IPS-18a (cell line): ENCODE data around the gene LRRC73.
"Not testable (repeated sequence)": the region's sequence is repeated elsewhere in the genome, so short reads cannot be mapped to it uniquely, and the experiment has no call there.

Experiments
- H3K27ac ChIP-seq: one replicate; pipeline ENCODE4 v1.5.1; 2013; ENCODE audit warnings: low read length
- H3K27me3 ChIP-seq: one replicate; pipeline ENCODE4 v1.6.1; 2013; ENCODE audit warnings: mild to moderate bottlenecking, low read length; ENCODE audit not compliant: control insufficient read depth, insufficient read depth
- H3K36me3 ChIP-seq: one replicate; pipeline ENCODE4 v1.6.1; 2013; ENCODE audit warnings: low read depth, low read length; ENCODE audit not compliant: control insufficient read depth
- H3K4me1 ChIP-seq: one replicate; pipeline ENCODE4 v1.6.1; 2013; ENCODE audit warnings: low read depth, low read length; ENCODE audit not compliant: control insufficient read depth
- H3K4me3 ChIP-seq: one replicate; pipeline ENCODE4 v1.5.1; 2013; ENCODE audit warnings: low read length
- H3K9ac ChIP-seq: one replicate; pipeline ENCODE4 v1.6.1; 2013; ENCODE audit warnings: mild to moderate bottlenecking, low read length, moderate library complexity
- H3K9me3 ChIP-seq: one replicate; pipeline ENCODE4 v1.6.1; 2013; ENCODE audit warnings: low read depth, low read length; ENCODE audit not compliant: control insufficient read depth

LRRC73 gene

DNA sequence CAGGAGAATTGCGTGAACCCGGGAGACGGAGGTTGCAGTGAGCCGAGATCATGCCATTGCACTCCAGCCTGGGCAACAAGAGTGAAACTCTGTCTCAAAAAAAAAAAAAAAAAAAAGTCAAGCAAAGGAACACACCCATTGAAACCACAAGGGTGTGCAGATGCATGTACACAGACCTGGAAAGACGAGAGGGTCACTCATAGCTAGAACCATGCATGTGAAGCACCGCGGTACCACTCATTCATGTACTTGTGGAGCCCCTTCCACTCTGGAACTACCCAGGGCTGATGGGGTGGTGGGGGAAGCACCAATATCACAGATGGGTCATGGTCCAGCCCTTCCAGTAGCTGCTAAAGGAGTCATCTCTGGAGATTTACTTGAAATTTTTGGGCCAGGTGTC is 40.2 kb downstream of the LRRC73 start:
- no peak overlapping the region for H3K4me3 ChIP-seq
- H3K4me1 ChIP-seq: peaks cover 8% of the 10 kb centered on the region
- no peak overlapping the region for H3K9ac ChIP-seq
- H3K27me3 ChIP-seq: no peaks in the 10 kb centered on the region
- H3K9me3 ChIP-seq: no peaks in the 10 kb centered on the region
- no peaks in the 10 kb centered on the region for H3K36me3 ChIP-seq
- no peak overlapping the region for H3K27ac ChIP-seq

DNA sequence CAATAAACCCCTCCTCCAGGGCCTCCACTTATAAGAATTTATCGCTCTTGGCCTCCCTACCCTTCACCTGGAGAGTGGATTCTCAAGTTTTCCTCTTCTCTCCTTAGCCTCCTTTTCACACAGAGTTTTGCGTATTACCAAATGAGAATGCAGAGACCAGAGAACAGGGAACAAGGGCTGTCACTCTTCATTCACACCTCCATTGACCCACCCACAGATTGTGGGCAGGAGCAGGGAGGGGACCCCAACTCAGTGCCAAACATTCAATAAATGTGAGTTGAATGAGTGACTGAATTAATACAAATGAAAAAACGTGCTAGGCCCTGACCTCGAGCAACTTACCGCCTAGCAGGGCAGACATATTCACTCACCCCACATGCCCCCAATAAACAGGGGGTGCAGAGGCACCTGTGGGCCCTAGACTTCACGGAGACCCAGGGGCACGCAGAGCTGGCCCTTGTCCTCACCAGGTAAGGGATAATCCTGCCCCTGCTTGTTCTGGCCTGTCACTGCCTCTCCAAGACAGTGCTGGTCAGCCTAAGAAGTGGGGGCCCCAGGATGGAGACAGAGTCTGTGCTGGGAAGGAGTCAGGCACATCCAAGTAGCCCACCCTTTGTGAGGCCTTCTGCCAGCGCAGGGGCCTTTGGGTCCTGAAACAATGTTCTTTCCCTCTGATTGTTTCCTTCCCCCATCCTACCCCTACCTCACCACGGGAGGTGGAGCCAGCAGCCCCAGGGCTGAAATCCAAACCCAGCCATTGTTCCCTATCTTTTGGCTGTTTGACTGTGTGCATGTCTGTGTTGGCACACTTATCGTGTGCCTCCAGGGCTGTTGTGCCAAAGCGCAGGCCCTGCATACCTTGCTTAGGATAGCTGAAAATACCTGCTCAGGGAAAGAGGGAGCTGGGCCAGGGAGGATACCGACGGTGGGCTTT is 41.1 kb downstream of the LRRC73 start:
- no peak overlapping the region for H3K9ac ChIP-seq
- H3K9me3 ChIP-seq: no peaks in the 10 kb centered on the region
- H3K4me3 ChIP-seq: no peak overlapping the region
- H3K4me1 ChIP-seq: peaks cover 8% of the 10 kb centered on the region
- no peak overlapping the region for H3K27ac ChIP-seq
- H3K36me3 ChIP-seq: no peaks in the 10 kb centered on the region
- H3K27me3 ChIP-seq: no peaks in the 10 kb centered on the region

DNA sequence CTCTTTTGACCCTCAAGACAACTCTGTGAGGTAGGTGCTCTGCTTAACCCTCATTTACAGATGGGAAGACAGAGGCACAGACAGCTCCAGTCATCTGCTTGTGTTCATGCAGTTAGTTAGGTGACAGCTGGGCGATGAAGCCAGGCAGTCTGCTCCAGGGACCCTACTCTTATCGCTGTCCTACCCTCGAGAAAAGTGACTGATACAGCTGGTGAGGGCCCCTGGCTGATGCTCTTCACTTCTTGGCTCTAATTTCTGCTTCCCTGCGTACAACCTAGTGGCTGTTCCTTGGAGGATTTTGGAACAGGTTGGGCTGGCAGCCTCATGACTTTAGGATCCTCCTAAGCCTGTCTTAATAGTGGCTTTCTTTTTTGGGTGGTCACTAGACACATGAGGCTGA is 41.9 kb downstream of the LRRC73 start:
- H3K9me3 ChIP-seq: no peaks in the 10 kb centered on the region
- H3K4me1 ChIP-seq: peaks cover 8% of the 10 kb centered on the region
- H3K27me3 ChIP-seq: no peaks in the 10 kb centered on the region
- no peak overlapping the region for H3K27ac ChIP-seq
- no peak overlapping the region for H3K4me3 ChIP-seq
- no peaks in the 10 kb centered on the region for H3K36me3 ChIP-seq
- H3K9ac ChIP-seq: no peak overlapping the region

DNA sequence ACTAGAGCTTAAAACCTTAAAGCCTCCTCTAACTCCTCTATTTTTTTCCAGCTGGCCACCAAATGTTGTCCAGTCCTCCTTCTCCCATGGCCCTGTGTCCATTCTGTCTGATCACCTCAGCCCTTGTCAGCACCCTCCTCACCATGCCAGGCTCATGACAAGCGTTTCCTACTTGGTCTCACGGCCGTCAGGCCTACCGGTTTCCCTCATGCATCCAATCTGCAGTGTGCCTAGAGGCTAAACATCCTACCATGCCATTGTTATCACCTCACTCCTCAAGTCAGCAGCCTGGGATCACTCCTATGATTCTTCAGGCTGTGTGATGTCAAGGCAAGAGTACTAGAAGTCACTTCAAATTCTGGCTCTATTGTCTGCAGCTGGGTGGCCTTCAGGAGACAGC is 42.4 kb downstream of the LRRC73 start:
- Histone ChIP-seq H3K9me3 (no peaks in the 10 kb centered on the region), H3K4me3 (no peak overlapping the region), H3K36me3 (no peaks in the 10 kb centered on the region), H3K4me1 (peaks cover 8% of the 10 kb centered on the region), H3K27ac (no peak overlapping the region), H3K27me3 (peaks cover under 1% of the 10 kb centered on the region), H3K9ac (no peak overlapping the region)

DNA sequence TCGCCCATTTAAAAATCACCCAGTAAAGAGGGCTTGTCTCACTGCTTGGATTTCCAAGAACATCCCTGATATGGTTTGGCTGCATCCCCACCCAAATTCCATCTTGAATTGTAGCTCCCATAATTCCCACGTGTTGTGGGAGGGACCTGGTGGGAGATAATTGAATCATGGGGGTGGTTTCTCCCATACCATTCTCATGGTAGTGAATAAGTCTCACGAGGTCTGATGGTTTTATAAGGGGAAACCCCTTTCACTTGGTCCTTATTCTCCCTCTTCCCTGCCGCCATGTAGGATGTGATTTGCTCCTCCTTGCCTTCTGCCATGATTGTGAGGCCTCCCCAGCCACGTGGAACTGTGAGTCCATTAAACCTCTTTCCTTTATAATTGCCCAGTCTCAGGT is 42.9 kb downstream of the LRRC73 start:
- not testable (repeated sequence) for H3K36me3 ChIP-seq, H3K27ac ChIP-seq, H3K4me3 ChIP-seq, H3K9me3 ChIP-seq, H3K4me1 ChIP-seq, H3K27me3 ChIP-seq, H3K9ac ChIP-seq

DNA sequence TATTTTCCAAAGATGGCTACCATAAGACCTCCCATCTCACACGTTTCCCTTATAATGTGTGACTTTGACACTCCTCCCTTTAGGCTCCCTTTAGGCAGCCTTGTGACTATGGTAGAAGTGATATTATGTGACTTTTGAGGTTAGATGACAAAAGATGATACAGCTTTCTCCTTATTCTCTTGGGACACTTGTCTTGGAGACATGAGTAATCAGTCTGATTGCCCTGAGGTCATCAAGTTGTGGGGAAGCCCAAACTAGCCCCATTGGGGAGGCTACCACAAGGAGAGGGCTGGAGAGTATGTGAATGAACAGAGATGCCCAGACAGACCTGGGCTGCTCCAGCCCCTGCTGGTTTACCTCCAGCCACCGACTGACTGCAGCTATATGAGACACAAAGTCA is 44.2 kb downstream of the LRRC73 start:
- Histone ChIP-seq H3K27me3 (peaks cover 8% of the 10 kb centered on the region), H3K4me1 (peaks cover 8% of the 10 kb centered on the region), H3K27ac (no peak overlapping the region), H3K9me3 (no peaks in the 10 kb centered on the region), H3K36me3 (no peaks in the 10 kb centered on the region), H3K9ac (no peak overlapping the region), H3K4me3 (no peak overlapping the region)

DNA sequence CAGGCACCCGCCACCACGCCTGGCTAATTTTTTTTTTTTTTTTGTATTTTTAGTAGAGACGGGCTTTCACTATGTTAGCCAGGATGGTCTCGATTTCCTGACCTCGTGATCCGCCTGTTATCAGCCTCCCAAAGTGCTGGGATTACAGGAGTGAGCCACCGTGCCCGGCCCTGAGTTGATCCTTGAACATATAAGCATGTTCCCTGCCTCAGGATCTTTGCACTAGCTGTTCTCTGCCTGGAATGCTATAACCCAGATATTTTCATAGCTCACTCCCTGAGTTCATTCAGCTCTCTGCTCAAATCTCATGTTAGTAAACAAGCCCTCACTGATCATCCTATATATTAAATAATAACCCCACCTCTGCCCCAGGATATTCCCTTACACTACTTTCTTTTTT is 45.8 kb downstream of the LRRC73 start:
- H3K9me3 ChIP-seq: no peaks in the 10 kb centered on the region
- no peak overlapping the region for H3K27ac ChIP-seq
- H3K27me3 ChIP-seq: peaks cover 8% of the 10 kb centered on the region
- no peak overlapping the region for H3K9ac ChIP-seq
- H3K4me3 ChIP-seq: no peak overlapping the region
- H3K4me1 ChIP-seq: peaks cover 6% of the 10 kb centered on the region
- H3K36me3 ChIP-seq: no peaks in the 10 kb centered on the region

DNA sequence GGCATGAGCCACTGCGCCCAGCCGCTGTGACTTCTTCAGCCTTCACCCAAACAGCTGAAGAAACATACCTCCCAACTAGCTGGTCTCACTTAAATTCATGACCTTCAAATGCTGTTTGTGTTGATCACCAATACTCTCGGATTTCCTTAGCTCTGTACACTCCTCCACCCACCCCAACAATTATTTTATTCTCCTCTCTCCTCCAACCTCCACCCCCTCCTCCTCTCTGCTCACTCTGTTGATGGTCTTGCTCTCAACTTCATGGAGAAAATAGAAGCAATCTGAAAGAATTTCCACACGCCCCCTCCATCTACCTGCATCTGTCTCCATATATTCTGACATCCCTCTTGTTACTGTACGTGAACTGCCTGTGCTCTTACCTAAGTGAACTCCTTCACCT is 48.2 kb downstream of the LRRC73 start:
- Histone ChIP-seq H3K4me1 (no peaks in the 10 kb centered on the region), H3K36me3 (no peaks in the 10 kb centered on the region)

DNA sequence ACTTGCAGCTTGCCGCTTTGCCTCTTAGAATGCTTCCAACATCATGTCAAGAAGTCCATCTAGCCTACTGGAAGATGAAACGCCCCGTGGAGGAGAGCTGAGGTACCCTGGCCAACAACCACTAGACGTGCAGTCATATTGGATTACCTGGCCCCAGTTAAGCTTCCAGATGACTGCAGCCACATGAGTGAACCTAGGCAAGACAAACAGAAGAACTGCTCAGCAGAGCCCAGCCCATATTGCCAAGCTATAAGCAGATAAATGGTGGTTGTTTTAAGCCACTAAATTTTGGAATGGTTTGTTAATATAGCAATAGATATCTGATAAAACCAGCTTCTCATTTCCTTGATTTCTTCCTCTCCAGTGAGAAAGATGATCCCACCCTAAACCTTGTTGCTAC is 50.1 kb downstream of the LRRC73 start:
- Histone ChIP-seq H3K27me3 (peaks cover 35% of the 10 kb centered on the region), H3K9ac (no peak overlapping the region), H3K9me3 (no peaks in the 10 kb centered on the region), H3K36me3 (no peaks in the 10 kb centered on the region), H3K4me1 (peaks cover 4% of the 10 kb centered on the region), H3K4me3 (no peak overlapping the region), H3K27ac (no peak overlapping the region)

More for the DNA sequence above, 48.2 kb downstream of the LRRC73 start:
- Histone ChIP-seq H3K27ac (no peak overlapping the region), H3K4me3 (no peak overlapping the region), H3K9ac (no peak overlapping the region), H3K9me3 (no peaks in the 10 kb centered on the region), H3K27me3 (peaks cover 17% of the 10 kb centered on the region)

DNA sequence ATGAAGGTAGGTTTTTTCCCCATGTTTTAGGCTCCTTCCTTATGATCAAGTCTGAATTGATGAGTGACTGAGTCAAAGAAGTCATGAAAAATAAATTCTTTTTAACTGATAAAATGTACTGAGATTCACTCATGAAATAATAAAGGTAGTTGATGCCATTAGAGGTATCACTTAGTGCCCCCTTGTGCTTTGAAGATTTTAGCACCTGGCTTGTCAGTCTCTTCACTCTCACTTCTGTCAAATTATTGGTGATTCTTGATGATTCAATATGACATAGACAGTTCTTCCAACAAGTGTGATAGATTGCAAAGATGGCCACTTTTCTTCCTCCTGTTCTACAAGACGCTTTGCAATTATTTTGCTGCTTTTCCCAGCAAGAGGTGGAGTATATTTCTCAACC is 50.6 kb downstream of the LRRC73 start:
- Histone ChIP-seq H3K9ac (no peak overlapping the region), H3K36me3 (no peaks in the 10 kb centered on the region), H3K4me3 (no peak overlapping the region), H3K27ac (no peak overlapping the region), H3K4me1 (peaks cover 4% of the 10 kb centered on the region), H3K9me3 (no peaks in the 10 kb centered on the region), H3K27me3 (peaks cover 39% of the 10 kb centered on the region)

DNA sequence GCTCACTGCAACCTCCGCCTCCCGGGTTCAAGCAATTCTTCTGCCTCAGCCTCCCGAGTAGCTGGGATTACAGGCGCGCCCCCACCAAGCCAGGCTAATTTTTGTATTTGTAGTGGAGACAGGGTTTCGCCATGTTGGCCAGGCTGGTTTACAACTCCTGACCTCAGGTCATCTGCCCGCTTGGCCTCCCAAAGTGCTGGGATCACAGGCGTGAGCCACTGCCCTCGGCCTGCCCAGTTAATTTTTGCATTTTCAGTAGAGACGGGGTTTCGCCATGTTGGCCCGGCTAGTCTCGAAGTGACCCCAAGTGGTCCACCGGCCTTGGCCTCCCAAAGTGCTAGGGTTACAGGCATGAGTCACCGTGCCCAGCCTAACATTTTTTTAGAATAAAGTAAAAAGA is 52.0 kb downstream of the LRRC73 start:
- not testable (repeated sequence) for H3K4me3 ChIP-seq, H3K27ac ChIP-seq, H3K36me3 ChIP-seq, H3K9ac ChIP-seq, H3K9me3 ChIP-seq, H3K4me1 ChIP-seq
- H3K27me3 ChIP-seq: peaks cover 48% of the 10 kb centered on the region

DNA sequence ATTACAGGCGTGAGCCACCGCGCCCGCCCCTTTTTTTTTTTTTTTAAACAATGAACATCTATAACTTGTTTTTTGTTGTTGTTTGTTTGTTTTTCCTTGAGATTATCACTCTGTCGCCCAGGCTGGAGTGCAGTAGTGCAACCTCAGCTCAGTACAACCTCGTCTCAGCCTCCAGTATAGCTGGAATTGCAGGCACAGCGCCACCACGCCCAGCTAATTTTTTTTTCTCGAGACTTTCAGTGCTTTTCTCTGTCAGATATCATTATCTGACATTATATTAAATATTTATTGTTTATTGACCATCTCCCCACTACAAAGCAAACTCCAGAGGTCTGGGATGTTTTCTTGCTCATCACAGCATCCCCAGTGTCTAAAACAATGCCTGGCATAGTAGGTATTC is 52.5 kb downstream of the LRRC73 start:
- H3K9ac ChIP-seq: no peak overlapping the region
- H3K36me3 ChIP-seq: no peaks in the 10 kb centered on the region
- H3K27me3 ChIP-seq: peaks cover 47% of the 10 kb centered on the region
- no peak overlapping the region for H3K4me3 ChIP-seq
- peaks cover 4% of the 10 kb centered on the region for H3K4me1 ChIP-seq
- no peaks in the 10 kb centered on the region for H3K9me3 ChIP-seq
- no peak overlapping the region for H3K27ac ChIP-seq
